ENCODE measurements around the gene GRPEL1. TPM values are rescaled to one million over a fixed set of nuclear protein-coding genes. Genes with fewer than 3 reads are reported as not detected.
A peak's percentile ranks its signal among the peaks of the same experiment; 100 is the strongest.

The GRPEL1 gene
- total and polyA plus RNA-seq, 2 of the 4 experiments (the other 2 are of a cell fraction), result 33.0 to 33.9 TPM

DNA sequence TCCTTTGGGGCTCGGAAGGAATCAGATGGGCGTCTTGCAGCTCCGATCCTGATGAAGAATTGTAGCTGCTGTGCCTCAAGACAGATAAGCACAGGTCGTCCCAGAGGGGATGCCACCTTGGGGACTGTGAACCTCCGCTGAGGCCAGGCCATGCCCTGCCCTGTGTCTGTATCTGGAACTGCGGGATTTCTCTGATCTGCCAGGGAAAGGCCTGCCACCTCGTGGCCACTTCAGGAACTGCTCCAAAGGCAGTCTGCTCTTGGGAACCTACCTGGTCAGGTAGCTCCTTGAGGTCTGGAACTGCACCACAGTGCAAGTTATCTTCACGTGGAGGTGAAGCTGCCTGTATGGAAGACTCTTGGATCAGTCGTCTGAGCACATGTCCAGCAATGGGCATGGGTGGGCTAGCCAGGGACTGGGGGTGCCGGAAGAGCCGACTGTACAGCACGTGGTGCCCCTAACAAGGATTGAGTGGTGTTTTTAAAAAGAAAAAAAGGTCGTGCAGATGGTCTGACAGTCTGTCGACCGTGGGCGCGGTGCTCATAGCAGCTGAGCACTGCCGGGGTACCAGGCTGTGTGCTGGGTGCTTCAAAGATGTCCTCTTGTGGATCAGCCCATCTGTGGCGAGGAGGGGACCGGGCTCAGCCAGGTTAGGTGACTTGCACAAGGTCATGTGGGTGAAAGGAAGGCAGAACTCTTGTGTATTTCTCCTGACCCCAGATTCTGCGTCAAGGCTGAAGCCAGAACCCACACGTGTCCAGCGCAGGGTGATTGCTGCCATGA is 3.1 kb upstream of the GRPEL1 start:
- H3K27ac ChIP-seq (ENCODE audit: insufficient read depth, low read length), result no peak overlapping the region
- H4K20me1 ChIP-seq (ENCODE audit: insufficient read depth, low read length), result peaks cover 12% of the 10 kb centered on the region
- ChIA-PET POLR2A (ENCODE audit: unreplicated experiment) (no interaction called here), CTCF (interaction anchor here (0.8 to 1.3 kb wide), 6 partner anchors 9 to 356 kb away, joined by 3 to 5 read pairs (median 4); no protein-coding TSS in a partner anchor)
- dilution Hi-C loops (cut with HindIII; ENCODE audit: low sequenced_read_pairs, unreplicated experiment), result no loop called here
- H3K27me3 ChIP-seq (ENCODE audit: control insufficient read depth, insufficient read depth, low read length), result peaks cover 2% of the 10 kb centered on the region; the same call in 1 of the 2 replicates
- H2BK20ac ChIP-seq (ENCODE audit: low read depth, low read length), result no peak overlapping the region
- DNase-seq (peak; percentile 54), ATAC-seq (ENCODE audit: low read depth) (peak; percentile 19)
- no TSS peak for BruUV-seq (replicated peaks)
- no peak overlapping the region for H2BK15ac ChIP-seq (ENCODE audit: low read depth, low read length)
- no peak overlapping the region for H2BK120ac ChIP-seq (ENCODE audit: low read depth, low read length)
- intact Hi-C loops (cut with micrococcal nuclease), result loop anchor here (1.0 kb wide), 3 partner anchors 97 to 351 kb away; no protein-coding TSS in a partner anchor
- H3K9me3 ChIP-seq (ENCODE audit: control insufficient read depth, insufficient read depth, low read length), result no peaks in the 10 kb centered on the region
- WGBS, 2 experiments (ENCODE audit: extremely low coverage in 2 of 2, insufficient read length in 1 of 2), result 40% methylated on average over 14 of the region's 23 CpGs; no CpG with 5 or more reads in 1 of the 2 experiments
- no peak overlapping the region for H3K14ac ChIP-seq (replicated peaks; ENCODE audit: low read depth, low read length)
- no peak overlapping the region for H3K18ac ChIP-seq (ENCODE audit: low read depth, low read length)
- H3K9ac ChIP-seq (ENCODE audit: low read depth, low read length), result no peak overlapping the region
- no peak overlapping the region; a peak in 1 of 4 replicates for H4K8ac ChIP-seq (ENCODE audit: low read depth in 2 of 2, low read length in 2 of 2)
- no peaks in the 10 kb centered on the region for H3K36me3 ChIP-seq (ENCODE audit: control insufficient read depth, insufficient read depth, low read length)
- no peak overlapping the region for H3K23ac ChIP-seq (ENCODE audit: low read depth, low read length)
- no peak overlapping the region for H3K4me2 ChIP-seq (ENCODE audit: low read depth, low read length)
- no peak overlapping the region for H3K4me3 ChIP-seq (ENCODE audit: insufficient read depth, low read depth, low read length)
- H2AK9ac ChIP-seq (replicated peaks; ENCODE audit: low read depth, low read length, poor library complexity), result no peak overlapping the region
- H3K9me1 ChIP-seq (ENCODE audit: insufficient read depth, low read length), result peaks cover 3% of the 10 kb centered on the region; the same call in 1 of the 2 replicates
- H3K79me1 ChIP-seq (ENCODE audit: low read depth in 1 of 2, low read length in 2 of 2), result peaks cover 6 to 19% of the 10 kb centered on the region in 2 experiments; a peak in 3 of 4 replicates
- peaks cover 9% of the 10 kb centered on the region; the same call in 1 of the 2 replicates for H3K4me1 ChIP-seq (ENCODE audit: control insufficient read depth, insufficient read depth, low read length)
- no peak overlapping the region for H2BK5ac ChIP-seq (ENCODE audit: low read depth, low read length, poor library complexity, severe bottlenecking)
- no peak overlapping the region for H4K91ac ChIP-seq (ENCODE audit: insufficient read depth, low read depth, low read length)
- H4K5ac ChIP-seq (ENCODE audit: low read depth, low read length), result no peak overlapping the region
- in situ Hi-C loops (cut with MboI; ENCODE audit: low sequenced_read_pairs), result loop anchor here (5.0 kb wide), 1 partner anchor 349 kb away; no protein-coding TSS in a partner anchor
- peak overlapping the region; percentile 75 for H2AFZ ChIP-seq (replicated peaks; ENCODE audit: low read length, poor library complexity)
- H3K4ac ChIP-seq (ENCODE audit: low read depth, low read length), result no peak overlapping the region
- no peak overlapping the region for H2AK5ac ChIP-seq (ENCODE audit: low read depth, low read length)
- H3K56ac ChIP-seq (ENCODE audit: extremely low read depth, insufficient read depth, low read length), result no peak overlapping the region
- TF ChIP-seq RCOR1 (IDR thresholded peaks at IDR 0.05; ENCODE audit: insufficient replicate concordance, low read length), result no peak
- TF ChIP-seq MAZ (IDR thresholded peaks at IDR 0.05; ENCODE audit: borderline replicate concordance, low read depth, low read length), result no peak
- no peak for TF ChIP-seq MAFK (IDR thresholded peaks at IDR 0.05; ENCODE audit: low read depth, low read length)
- TF ChIP-seq FOS (IDR thresholded peaks at IDR 0.05; ENCODE audit: low read depth, low read length), result no peak
- no peak for TF ChIP-seq BHLHE40 (IDR thresholded peaks at IDR 0.05; ENCODE audit: low read depth, low read length)
- TF ChIP-seq POLR2A (IDR thresholded peaks at IDR 0.05; ENCODE audit: low read depth, low read length), result no peak
- no peak for TF ChIP-seq CEBPB (IDR thresholded peaks at IDR 0.05; ENCODE audit: low read depth, low read length)
- TF ChIP-seq, protein P1, sequence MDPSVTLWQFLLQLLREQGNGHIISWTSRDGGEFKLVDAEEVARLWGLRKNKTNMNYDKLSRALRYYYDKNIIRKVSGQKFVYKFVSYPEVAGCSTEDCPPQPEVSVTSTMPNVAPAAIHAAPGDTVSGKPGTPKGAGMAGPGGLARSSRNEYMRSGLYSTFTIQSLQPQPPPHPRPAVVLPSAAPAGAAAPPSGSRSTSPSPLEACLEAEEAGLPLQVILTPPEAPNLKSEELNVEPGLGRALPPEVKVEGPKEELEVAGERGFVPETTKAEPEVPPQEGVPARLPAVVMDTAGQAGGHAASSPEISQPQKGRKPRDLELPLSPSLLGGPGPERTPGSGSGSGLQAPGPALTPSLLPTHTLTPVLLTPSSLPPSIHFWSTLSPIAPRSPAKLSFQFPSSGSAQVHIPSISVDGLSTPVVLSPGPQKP (IDR thresholded peaks at IDR 0.05; ENCODE audit: borderline replicate concordance, low read depth, low read length), result no peak
- peak; percentile 84 for TF ChIP-seq RAD21 (IDR thresholded peaks at IDR 0.05; ENCODE audit: low read length)
- TF ChIP-seq RFX5 (IDR thresholded peaks at IDR 0.05; ENCODE audit: low read depth, low read length), result no peak
- TF ChIP-seq, protein P2, sequence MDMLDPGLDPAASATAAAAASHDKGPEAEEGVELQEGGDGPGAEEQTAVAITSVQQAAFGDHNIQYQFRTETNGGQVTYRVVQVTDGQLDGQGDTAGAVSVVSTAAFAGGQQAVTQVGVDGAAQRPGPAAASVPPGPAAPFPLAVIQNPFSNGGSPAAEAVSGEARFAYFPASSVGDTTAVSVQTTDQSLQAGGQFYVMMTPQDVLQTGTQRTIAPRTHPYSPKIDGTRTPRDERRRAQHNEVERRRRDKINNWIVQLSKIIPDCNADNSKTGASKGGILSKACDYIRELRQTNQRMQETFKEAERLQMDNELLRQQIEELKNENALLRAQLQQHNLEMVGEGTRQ (IDR thresholded peaks at IDR 0.05; ENCODE audit: low read depth, low read length), result no peak
- TF ChIP-seq, protein P3, sequence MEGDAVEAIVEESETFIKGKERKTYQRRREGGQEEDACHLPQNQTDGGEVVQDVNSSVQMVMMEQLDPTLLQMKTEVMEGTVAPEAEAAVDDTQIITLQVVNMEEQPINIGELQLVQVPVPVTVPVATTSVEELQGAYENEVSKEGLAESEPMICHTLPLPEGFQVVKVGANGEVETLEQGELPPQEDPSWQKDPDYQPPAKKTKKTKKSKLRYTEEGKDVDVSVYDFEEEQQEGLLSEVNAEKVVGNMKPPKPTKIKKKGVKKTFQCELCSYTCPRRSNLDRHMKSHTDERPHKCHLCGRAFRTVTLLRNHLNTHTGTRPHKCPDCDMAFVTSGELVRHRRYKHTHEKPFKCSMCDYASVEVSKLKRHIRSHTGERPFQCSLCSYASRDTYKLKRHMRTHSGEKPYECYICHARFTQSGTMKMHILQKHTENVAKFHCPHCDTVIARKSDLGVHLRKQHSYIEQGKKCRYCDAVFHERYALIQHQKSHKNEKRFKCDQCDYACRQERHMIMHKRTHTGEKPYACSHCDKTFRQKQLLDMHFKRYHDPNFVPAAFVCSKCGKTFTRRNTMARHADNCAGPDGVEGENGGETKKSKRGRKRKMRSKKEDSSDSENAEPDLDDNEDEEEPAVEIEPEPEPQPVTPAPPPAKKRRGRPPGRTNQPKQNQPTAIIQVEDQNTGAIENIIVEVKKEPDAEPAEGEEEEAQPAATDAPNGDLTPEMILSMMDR (conservative IDR thresholded peaks at IDR 0.05; ENCODE audit: low read depth, low read length), result peak; percentile 88
- TF ChIP-seq SMC3 (IDR thresholded peaks at IDR 0.05; ENCODE audit: low read depth, low read length), result peak; percentile 85
- no peak; the same call in 1 of the 2 replicates for TF ChIP-seq MXI1 (IDR thresholded peaks at IDR 0.05; ENCODE audit: borderline replicate concordance, low read depth, low read length)

Measured in IMR-90 (cell line).